Endothelial cell of umbilical vein (primary cell): ENCODE measurements around the gene RABGGTB.
"Not testable (repeated sequence)": the region's sequence is repeated elsewhere in the genome, so short reads cannot be mapped to it uniquely, and the experiment has no call there.

ENCODE experiments used
- EZH2 ChIP-seq: IDR thresholded peaks from 2 replicates; pipeline ENCODE4 v1.6.1; 2012; ENCODE audit warnings: borderline replicate concordance, low read depth, mild to moderate bottlenecking, moderate library complexity, low read length, inconsistent platforms; ENCODE audit not compliant: severe bottlenecking
- GATA2 ChIP-seq: IDR thresholded peaks from 2 replicates; pipeline ENCODE4 v1.7.0; 2011; ENCODE audit warnings: low read depth, mild to moderate bottlenecking, moderate library complexity, mixed read lengths, low read length; ENCODE audit not compliant: insufficient read length, insufficient read depth
- TF ChIP-seq, protein P1 (sequence below), 2 donors: IDR thresholded peaks; 1 replicate in 1 of 2; 2 replicates in 1 of 2; pipeline ENCODE4 v1.5.1; 2011; ENCODE audit warnings: low read length in 2 of 2, mild to moderate bottlenecking in 2 of 2, moderate library complexity in 2 of 2, control low read depth in 1 of 2, inconsistent platforms in 1 of 2, low read depth in 1 of 2; ENCODE audit not compliant: insufficient read depth in 1 of 2; ENCODE audit errors: extremely low read depth in 1 of 2

DNA sequence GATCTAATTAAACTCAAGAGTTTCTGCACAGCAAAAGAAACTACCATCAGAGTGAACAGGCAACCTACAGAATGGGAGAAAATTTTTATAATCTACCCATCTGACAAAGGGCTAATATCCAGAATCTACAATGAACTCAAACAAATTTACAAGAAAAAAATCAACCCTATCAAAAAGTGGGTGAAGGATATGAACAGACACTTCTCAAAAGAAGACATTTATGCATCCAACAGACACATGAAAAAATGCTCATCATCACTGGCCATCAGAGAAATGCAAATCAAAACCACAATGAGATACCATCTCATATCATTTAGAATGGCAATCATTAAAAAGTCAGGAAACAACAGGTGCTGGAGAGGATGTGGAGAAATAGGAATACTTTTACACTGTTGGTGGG lies 28.8 kb upstream of the RABGGTB start:
- not testable (repeated sequence) for TF ChIP-seq GATA2, EZH2
- TF ChIP-seq, protein P1, sequence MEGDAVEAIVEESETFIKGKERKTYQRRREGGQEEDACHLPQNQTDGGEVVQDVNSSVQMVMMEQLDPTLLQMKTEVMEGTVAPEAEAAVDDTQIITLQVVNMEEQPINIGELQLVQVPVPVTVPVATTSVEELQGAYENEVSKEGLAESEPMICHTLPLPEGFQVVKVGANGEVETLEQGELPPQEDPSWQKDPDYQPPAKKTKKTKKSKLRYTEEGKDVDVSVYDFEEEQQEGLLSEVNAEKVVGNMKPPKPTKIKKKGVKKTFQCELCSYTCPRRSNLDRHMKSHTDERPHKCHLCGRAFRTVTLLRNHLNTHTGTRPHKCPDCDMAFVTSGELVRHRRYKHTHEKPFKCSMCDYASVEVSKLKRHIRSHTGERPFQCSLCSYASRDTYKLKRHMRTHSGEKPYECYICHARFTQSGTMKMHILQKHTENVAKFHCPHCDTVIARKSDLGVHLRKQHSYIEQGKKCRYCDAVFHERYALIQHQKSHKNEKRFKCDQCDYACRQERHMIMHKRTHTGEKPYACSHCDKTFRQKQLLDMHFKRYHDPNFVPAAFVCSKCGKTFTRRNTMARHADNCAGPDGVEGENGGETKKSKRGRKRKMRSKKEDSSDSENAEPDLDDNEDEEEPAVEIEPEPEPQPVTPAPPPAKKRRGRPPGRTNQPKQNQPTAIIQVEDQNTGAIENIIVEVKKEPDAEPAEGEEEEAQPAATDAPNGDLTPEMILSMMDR (IDR thresholded peaks at IDR 0.05; ENCODE audit: extremely low read depth in 1 of 2, insufficient read depth in 1 of 2, low read depth in 1 of 2, low read length in 2 of 2), result not testable (repeated sequence)
